GM18873 (cell line): ENCODE results near the gene MRPL38.
A peak's percentile ranks its signal among the peaks of the same experiment; 100 is the strongest.
"Not testable (repeated sequence)": the region's sequence is repeated elsewhere in the genome, so short reads cannot be mapped to it uniquely, and the experiment has no call there.

ENCODE experiments used
- ATAC-seq: cut with Tn5 transposase; IDR thresholded peaks from one replicate; pipeline ENCODE4 v1.9.1; 2021; ENCODE audit warnings: mild to moderate bottlenecking, moderate library complexity, moderate number of reproducible peaks; ENCODE audit not compliant: unreplicated experiment, low FRiP score

The MRPL38 gene

DNA sequence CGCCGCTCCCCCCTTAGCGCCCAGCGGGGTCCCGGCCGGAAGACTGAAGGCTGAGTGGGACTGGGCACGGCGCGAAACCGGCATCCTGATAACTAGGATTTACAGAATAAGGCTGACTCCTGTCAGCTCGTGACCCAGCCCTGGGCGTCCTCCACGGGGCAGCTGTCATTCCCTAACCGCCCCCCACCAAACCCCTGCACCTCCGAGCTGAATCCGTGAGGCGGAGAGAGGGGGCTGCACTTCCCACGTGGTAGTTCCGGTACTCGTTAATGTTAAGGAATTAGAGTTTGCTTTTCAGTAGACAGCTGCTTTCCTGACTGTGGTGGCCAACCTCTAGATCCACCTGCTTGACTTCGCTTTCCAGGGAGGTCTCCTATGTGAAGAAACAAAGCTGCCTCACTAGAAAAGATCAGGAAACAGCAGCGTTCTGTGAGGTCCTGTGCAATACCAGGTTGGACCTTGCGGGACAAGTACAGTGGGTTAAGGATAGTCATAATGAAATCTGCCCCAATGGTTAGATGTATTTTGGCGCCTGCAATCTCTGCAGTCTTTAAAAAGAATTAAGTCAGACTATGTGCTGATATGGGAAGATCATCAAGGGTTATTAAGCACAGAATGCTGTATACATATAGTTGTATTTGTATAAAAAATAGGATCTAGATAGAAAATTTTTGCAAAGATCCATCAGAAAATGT, 48.5 kb downstream of the MRPL38 start:
- ATAC-seq: peak; percentile 19

DNA sequence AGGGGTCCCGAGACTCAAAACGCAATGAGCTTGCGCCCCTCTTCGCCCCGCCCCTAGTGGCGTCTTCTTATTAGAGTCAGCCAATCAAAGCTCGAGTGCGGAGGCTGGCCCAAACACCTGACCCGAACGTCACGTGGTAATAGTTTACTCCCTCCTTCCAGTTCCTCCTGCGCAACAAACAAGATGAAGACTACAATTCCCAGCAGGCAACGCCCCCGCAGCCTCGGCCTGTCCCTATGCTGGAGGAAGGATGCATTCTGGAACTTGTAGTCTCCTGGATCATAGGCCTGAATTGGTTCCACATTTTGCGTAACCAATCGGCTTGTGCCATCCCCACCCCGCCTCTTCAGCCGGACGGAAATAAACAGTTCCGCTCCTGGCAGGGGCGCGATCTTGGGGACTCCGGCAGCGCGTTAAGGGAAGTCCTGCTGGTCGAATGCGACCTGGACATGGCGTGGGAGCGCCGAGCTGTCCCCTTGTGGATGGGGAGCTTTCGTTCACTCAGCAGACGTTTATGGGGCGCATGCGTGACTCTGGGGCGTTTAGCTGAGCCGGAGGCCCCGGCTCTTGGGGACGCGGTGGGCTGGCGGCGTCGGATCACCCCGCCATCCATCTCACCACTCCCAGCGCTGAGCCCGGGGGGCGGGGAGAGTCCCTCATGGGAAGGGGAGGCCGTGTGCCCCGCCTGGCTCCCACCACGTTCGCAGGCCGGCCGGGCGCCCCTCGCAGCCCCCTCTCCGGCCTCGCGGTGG, 49.2 kb downstream of the MRPL38 start, which contains the start of gene WBP2:
Gene WBP2 (minus strand): TSS at position 26 of the 752 bp plus-strand sequence. CDS start 38 bp downstream, outside the sequence.
- ATAC-seq: peak; percentile 88

DNA sequence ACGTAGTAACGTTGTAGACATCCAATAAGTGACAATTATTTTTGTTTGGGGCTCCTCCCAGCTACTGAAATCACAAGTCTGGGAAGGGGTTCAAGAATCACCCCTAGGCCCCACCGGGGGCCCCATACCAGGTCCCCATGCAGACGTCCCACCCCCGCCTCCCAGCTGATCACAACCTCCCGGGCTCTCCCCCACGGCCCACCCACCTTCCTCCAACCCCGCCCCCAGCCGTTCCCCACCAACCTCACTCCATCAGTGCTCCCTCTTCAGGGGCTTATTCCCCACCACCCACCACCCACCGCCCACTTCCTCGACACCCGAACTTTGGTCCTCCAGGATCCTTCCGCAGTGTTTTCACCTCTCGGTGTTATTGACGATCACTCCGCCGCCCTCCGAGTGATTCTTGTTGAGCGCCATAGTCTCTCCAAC, 49.8 kb downstream of the MRPL38 start:
- ATAC-seq: no peak

DNA sequence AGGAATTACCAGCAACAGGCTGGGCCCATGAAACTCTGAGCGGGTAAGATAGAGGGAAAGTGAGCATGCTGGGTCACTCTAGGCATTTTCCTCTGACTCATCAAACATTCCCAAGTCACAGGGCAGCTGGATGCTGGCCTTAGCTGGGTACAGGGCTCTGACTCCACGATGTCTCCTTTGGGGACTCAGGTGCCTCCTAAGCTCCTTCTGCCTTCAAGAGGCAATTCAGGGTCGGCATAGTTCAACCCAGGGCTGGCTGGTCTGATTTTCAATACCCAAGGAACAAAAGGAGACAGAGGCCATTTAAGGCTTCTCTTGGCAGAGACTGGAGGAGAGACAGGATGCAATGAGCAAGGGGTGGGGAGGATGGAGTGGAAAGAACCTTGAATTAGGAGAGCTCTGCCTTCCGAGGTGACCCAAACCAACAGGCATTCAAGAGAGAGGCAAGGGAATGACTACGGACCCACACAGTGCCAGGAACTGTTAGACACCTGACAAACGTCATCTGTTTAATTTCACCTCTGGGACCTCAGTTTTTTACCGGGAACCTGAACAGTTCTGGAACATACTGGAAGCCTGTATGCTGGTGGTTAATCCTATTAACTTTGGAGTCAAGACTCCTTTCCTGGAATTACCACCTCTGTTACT, 50.5 kb downstream of the MRPL38 start:
- ATAC-seq: no peak

DNA sequence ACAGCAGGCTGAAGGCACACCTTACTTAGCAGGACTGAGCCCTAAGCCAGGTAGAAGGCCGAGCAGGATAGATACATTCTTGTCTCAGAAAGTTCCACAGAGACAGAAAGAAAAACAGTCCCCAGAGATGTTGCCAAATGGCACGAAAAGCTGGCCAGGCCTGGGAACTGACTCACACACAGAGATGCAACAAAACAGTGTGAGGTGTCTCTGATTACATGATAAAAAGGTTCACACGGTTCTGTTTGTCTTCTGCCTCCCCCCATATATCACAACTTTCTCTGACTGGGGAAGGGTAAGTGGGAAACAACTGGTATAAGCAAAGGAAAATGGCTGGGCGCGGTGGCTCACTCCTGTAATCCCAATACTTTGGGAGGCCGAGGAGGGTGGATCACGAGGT, 51.3 kb downstream of the MRPL38 start:
- ATAC-seq: no peak

DNA sequence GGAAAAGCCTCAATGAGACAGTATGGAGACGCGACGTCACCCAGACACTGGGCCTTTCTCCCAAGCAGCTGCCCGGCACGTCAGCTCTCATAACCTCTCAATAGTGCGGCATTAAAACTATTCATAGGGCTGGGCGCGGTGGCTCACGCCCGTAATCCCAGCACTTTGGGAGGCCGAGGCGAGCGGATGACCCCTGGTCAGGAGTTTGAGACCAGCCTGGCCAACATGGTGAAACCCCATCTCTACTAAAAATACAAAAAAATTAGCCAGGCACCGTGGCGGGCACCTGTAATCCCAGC, 53.0 kb downstream of the MRPL38 start:
- ATAC-seq: not testable (repeated sequence)

DNA sequence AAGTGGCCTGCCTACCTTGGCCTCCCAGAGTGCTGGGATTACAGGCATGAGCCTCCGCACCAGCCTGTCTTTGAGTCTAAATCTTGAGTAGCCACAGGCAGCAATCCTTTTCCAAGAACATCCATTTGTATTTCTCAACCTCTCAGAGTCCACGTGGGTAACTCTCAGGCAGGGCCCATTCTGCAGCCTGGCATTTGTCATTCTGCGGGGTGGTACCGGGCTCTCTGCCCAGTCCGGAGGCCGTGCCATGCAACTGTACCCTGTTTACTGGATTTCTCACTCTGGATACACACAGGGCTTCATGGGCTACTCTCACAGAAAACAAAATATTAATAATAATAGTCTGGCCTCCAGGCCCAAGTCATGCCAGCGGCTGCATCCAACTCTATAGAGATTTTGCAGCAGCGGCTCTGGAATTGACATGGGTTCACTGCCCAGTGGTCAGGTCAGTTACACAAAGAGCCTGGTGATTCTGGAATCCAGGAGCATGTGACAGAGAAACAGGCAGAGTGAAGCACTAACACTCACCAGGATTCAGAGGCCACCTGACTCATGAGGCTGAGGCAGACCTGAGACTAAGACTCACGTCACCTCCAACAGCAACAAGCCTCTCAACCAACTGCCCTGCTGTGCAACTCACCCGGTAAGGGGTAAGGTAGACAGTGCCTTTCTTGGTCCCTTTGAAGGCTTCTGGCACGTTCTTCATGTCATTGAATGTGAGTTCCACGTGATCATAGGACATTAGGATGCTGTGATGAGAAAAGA, 53.6 kb downstream of the MRPL38 start:
- ATAC-seq: no peak

DNA sequence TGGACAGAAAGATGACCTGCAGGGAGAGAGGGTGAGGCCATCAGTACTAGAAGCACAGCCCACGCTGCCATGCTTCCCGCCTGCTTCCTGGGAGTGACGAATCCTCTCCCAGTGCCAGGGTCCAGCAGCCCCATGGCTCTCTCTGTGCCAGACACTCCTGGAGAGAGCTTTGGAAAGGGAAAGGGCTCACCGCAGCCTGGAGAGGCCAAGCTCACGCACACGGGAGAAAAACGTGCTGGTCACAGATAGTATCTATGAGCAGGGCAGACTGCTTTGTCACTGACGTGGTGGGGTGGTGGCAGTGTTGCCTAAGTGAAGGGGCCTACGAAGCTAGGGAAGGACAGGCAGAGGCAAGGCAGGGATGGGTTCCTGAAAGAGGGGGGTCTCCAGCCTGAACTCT, 55.0 kb downstream of the MRPL38 start:
- no peak for ATAC-seq

DNA sequence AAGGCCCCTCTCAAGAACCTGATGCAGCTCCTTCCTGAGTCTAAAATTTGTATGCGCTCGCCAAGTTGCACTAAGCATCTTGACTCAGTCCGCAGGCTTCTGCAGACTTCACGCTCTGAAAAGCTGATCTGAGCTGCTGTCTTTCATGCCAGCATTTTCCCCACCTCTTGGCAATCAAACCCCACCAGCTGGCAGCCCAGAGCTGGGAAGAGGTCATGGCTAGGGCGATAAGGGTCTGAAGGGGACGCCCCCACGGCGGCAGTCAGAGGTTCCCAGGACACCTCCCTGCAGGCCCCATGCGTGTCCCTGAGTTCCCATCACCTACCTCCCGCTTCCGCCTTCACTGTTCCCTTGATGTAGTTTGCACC, 55.4 kb downstream of the MRPL38 start:
- no peak for ATAC-seq
